ENCODE data around the gene XRCC1.

DNA sequence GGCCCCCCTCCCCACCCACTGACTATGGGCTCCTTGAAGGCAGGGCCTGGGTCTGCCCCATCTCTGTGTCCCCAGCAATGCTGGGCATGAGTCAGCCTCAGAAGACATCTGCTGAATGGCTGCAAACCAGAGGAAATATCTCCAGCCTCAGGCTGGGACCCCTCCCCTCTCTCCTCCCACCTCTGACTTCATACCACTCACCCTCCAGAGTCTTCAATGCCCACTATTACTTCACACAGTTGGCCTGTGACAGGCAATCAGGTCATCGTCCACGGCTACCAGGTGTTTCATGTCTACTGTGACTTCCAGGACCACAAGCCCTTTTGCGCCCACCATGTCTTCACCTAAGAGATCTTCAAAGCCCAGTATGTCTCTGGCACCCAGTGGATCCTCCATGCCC lies 36.5 kb upstream of the XRCC1 start, which contains the start of gene SRRM5:
- TF ChIP-seq, protein P1, sequence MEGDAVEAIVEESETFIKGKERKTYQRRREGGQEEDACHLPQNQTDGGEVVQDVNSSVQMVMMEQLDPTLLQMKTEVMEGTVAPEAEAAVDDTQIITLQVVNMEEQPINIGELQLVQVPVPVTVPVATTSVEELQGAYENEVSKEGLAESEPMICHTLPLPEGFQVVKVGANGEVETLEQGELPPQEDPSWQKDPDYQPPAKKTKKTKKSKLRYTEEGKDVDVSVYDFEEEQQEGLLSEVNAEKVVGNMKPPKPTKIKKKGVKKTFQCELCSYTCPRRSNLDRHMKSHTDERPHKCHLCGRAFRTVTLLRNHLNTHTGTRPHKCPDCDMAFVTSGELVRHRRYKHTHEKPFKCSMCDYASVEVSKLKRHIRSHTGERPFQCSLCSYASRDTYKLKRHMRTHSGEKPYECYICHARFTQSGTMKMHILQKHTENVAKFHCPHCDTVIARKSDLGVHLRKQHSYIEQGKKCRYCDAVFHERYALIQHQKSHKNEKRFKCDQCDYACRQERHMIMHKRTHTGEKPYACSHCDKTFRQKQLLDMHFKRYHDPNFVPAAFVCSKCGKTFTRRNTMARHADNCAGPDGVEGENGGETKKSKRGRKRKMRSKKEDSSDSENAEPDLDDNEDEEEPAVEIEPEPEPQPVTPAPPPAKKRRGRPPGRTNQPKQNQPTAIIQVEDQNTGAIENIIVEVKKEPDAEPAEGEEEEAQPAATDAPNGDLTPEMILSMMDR (IDR thresholded peaks at IDR 0.05; ENCODE audit: borderline replicate concordance, extremely low read depth, low read length, poor library complexity, severe bottlenecking): no peak
- no peak for TF ChIP-seq EZH2 (IDR thresholded peaks at IDR 0.05; ENCODE audit: borderline replicate concordance, low read depth, low read length, severe bottlenecking)
